PC-3 (cell line): ENCODE results near the gene ZC3H12A.

Source experiments
- EZH2phosphoT487 ChIP-seq: fragments of 300-600 bp; sonication (generic); IDR thresholded peaks from 2 replicates; pipeline ENCODE4 v1.6.1; 2018; ENCODE audit warnings: mild to moderate bottlenecking, antibody characterized with exemption, low read length, borderline replicate concordance
- TF ChIP-seq, protein P1 (sequence below): fragments of 300-600 bp; sonication (generic); conservative IDR thresholded peaks from 2 replicates; pipeline ENCODE4 v1.5.1; 2017; ENCODE audit warnings: antibody characterized with exemption, low read depth, mild to moderate bottlenecking, low read length

- no peak for TF ChIP-seq EZH2phosphoT487
- TF ChIP-seq, protein P1, sequence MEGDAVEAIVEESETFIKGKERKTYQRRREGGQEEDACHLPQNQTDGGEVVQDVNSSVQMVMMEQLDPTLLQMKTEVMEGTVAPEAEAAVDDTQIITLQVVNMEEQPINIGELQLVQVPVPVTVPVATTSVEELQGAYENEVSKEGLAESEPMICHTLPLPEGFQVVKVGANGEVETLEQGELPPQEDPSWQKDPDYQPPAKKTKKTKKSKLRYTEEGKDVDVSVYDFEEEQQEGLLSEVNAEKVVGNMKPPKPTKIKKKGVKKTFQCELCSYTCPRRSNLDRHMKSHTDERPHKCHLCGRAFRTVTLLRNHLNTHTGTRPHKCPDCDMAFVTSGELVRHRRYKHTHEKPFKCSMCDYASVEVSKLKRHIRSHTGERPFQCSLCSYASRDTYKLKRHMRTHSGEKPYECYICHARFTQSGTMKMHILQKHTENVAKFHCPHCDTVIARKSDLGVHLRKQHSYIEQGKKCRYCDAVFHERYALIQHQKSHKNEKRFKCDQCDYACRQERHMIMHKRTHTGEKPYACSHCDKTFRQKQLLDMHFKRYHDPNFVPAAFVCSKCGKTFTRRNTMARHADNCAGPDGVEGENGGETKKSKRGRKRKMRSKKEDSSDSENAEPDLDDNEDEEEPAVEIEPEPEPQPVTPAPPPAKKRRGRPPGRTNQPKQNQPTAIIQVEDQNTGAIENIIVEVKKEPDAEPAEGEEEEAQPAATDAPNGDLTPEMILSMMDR: peak; percentile 71
Observed at GRCh38 chr1:37514350-37515184, 40.2 kb downstream of the ZC3H12A start, which contains the start of gene MEAF6.
